GM11168 (cell line): ENCODE results near the gene EDIL3.
"Not testable (repeated sequence)": the region's sequence is repeated elsewhere in the genome, so short reads cannot be mapped to it uniquely, and the experiment has no call there.

ENCODE experiments used
- in situ Hi-C: fragments of 300-500 bp; cut with MboI; formaldehyde crosslinking; loops from one replicate; pipeline ENCODE4 v1.12.0; 2022; ENCODE audit warnings: low sequenced_read_pairs; ENCODE audit not compliant: unreplicated experiment

Gene EDIL3

GRCh38 chr5:84215521-84215920 is 169.2 kb downstream of the EDIL3 start:
- in situ Hi-C loops = no loop called here

- in situ Hi-C loops = no loop called here
These were observed 170.8 kb downstream of the EDIL3 start for GRCh38 chr5:84213861-84214260.

- in situ Hi-C loops = no loop called here
These were observed 171.5 kb downstream of the EDIL3 start for GRCh38 chr5:84213212-84213611.

GRCh38 chr5:84204772-84205171 is 179.9 kb downstream of the EDIL3 start:
- in situ Hi-C loops = no loop called here

GRCh38 chr5:84202136-84202535 is 182.5 kb downstream of the EDIL3 start:
- in situ Hi-C loops = no loop called here

GRCh38 chr5:84197538-84197937 is 187.1 kb downstream of the EDIL3 start:
- in situ Hi-C loops = no loop called here

- in situ Hi-C loops = no loop called here
These were observed 193.4 kb downstream of the EDIL3 start for GRCh38 chr5:84191281-84191680.

- in situ Hi-C loops = no loop called here
These were observed 199.8 kb downstream of the EDIL3 start for GRCh38 chr5:84184857-84185256.

GRCh38 chr5:84181093-84181492 is 203.6 kb downstream of the EDIL3 start:
- in situ Hi-C loops = no loop called here

GRCh38 chr5:84168841-84169240 is 215.8 kb downstream of the EDIL3 start:
- in situ Hi-C loops = no loop called here

- in situ Hi-C loops = no loop called here
These were observed 221.0 kb downstream of the EDIL3 start for GRCh38 chr5:84163671-84164070.

GRCh38 chr5:84162695-84163094 is 222.0 kb downstream of the EDIL3 start:
- in situ Hi-C loops = no loop called here

GRCh38 chr5:84160650-84161049 is 224.0 kb downstream of the EDIL3 start:
- in situ Hi-C loops = not testable (repeated sequence)

GRCh38 chr5:84149094-84149493 is 235.6 kb downstream of the EDIL3 start:
- in situ Hi-C loops = no loop called here

GRCh38 chr5:84148651-84149050 is 236.0 kb downstream of the EDIL3 start:
- in situ Hi-C loops = no loop called here

GRCh38 chr5:84137541-84137940 is 247.1 kb downstream of the EDIL3 start:
- in situ Hi-C loops = no loop called here

GRCh38 chr5:84131372-84131771 is 253.3 kb downstream of the EDIL3 start:
- in situ Hi-C loops = no loop called here

- in situ Hi-C loops = no loop called here
These were observed 254.6 kb downstream of the EDIL3 start for GRCh38 chr5:84130006-84130580.

GRCh38 chr5:84125216-84125615 is 259.5 kb downstream of the EDIL3 start:
- in situ Hi-C loops = no loop called here

- in situ Hi-C loops = no loop called here
These were observed 265.4 kb downstream of the EDIL3 start for GRCh38 chr5:84119252-84119651.

- in situ Hi-C loops = no loop called here
These were observed 266.1 kb downstream of the EDIL3 start for GRCh38 chr5:84118551-84118950.

- in situ Hi-C loops = no loop called here
These were observed 269.0 kb downstream of the EDIL3 start for GRCh38 chr5:84115727-84116126.
